PC-9 (cell line): Measurements from ENCODE around the gene ADAT2. TPM values are rescaled to one million over a fixed set of nuclear protein-coding genes. Genes with fewer than 3 reads are reported as not detected.

Experiments used
- BruUV-seq: library from RNA; stranded (reverse); fragments of 400-500 nt; replicated peaks from 2 replicates; lab custom pipeline; 2021; lab: Mats Ljungman, UMichigan
- CTCF ChIA-PET: fragments of 300-600 bp; sonication (Branson Sonifier 250); formaldehyde crosslinking; loops from one replicate; lab custom pipeline; 2022; ENCODE audit warnings: antibody characterized with exemption; lab: Charles Lee
- POLR2A ChIA-PET: fragments of 300-600 bp; sonication (Branson Sonifier 250); formaldehyde crosslinking; loops from one replicate; lab custom pipeline; 2022; ENCODE audit warnings: antibody characterized with exemption; ENCODE audit not compliant: unreplicated experiment; lab: Charles Lee
- DNase-seq, 2 experiments: peaks; one replicate each; pipeline versions ENCODE4 v3.0.0 to v3.0.0-alpha.2; 2015 to 2022; ENCODE audit warnings: mixed read lengths in 1 of 2
- H2AFZ ChIP-seq: fragments of 200-600 bp; sonication (generic); 2 replicates; pipeline ENCODE4 v1.8.1; 2017; ENCODE audit warnings: antibody characterized with exemption
- H3F3A ChIP-seq: fragments of 200-600 bp; sonication (generic); 2 replicates; pipeline ENCODE4 v1.8.1; 2017; ENCODE audit warnings: antibody characterized with exemption, mild to moderate bottlenecking, low read depth; ENCODE audit not compliant: insufficient read depth
- H3K27ac ChIP-seq: fragments of 200-600 bp; sonication (generic); 2 replicates; pipeline ENCODE4 v1.6.1; 2016; ENCODE audit warnings: mixed run types
- H3K27me3 ChIP-seq: fragments of 200-600 bp; sonication (generic); 2 replicates; pipeline ENCODE4 v1.6.1; 2016; ENCODE audit warnings: low read depth, mixed run types; ENCODE audit not compliant: insufficient read depth
- H3K36me3 ChIP-seq: fragments of 200-600 bp; sonication (generic); 2 replicates; pipeline ENCODE4 v1.6.1; 2016; ENCODE audit warnings: low read depth, mixed run types
- H3K4me1 ChIP-seq: fragments of 200-600 bp; sonication (generic); replicated peaks from 2 replicates; pipeline ENCODE4 v1.6.1; 2016; ENCODE audit warnings: mixed run types; ENCODE audit not compliant: insufficient read depth
- H3K4me2 ChIP-seq: fragments of 200-600 bp; sonication (generic); 2 replicates; pipeline ENCODE4 v1.6.1; 2017; ENCODE audit warnings: mixed run types
- H3K4me3 ChIP-seq: fragments of 200-600 bp; sonication (generic); 2 replicates; pipeline ENCODE4 v1.6.1; 2016; ENCODE audit warnings: mixed run types
- H3K79me2 ChIP-seq: fragments of 200-600 bp; sonication (generic); 2 replicates; pipeline ENCODE4 v1.6.1; 2017; ENCODE audit warnings: low read depth, mixed run types
- H3K9me2 ChIP-seq: fragments of 200-600 bp; sonication (generic); 2 replicates; pipeline ENCODE4 v1.8.1; 2017; ENCODE audit warnings: mild to moderate bottlenecking; ENCODE audit not compliant: insufficient read depth
- H3K9me3 ChIP-seq: fragments of 200-600 bp; sonication (generic); 2 replicates; pipeline ENCODE4 v1.8.1; 2016; ENCODE audit warnings: low read depth; ENCODE audit not compliant: insufficient read depth
- H4K20me1 ChIP-seq: fragments of 200-600 bp; sonication (generic); 2 replicates; pipeline ENCODE4 v1.8.1; 2017; ENCODE audit not compliant: insufficient read depth
- CTCF ChIP-seq: fragments of 200-600 bp; sonication (generic); conservative IDR thresholded peaks from 2 replicates; pipeline ENCODE4 v1.6.1; 2017; ENCODE audit warnings: mixed run types, antibody characterized with exemption, mild to moderate bottlenecking, moderate library complexity
- EZH2 ChIP-seq: fragments of 200-600 bp; sonication (generic); IDR thresholded peaks from 2 replicates; pipeline ENCODE4 v1.8.0; 2017; ENCODE audit warnings: antibody characterized with exemption, low read depth
- intact Hi-C: fragments of 100-400 bp; cut with micrococcal nuclease; formaldehyde crosslinking; loops from one replicate; pipeline ENCODE4 v1.10.0; 2022; ENCODE audit not compliant: unreplicated experiment
- total RNA-seq: library from RNA; stranded (reverse); gene quantifications from 2 replicates; pipeline ENCODE4 v1.2.3, GENCODE V29; 2021

Gene ADAT2
- total RNA-seq, 1 experiment from 2014 or later, result 5.5 TPM

- ChIA-PET CTCF (no interaction called here), POLR2A (interaction anchor here (0.6 to 1.0 kb wide), 2 partner anchors 64 to 904 kb away, joined by 8 to 10 read pairs; no protein-coding TSS in a partner anchor)
- Histone ChIP-seq H3K36me3 (no peaks in the 10 kb centered on the region), H3K4me1 (peaks cover 69% of the 10 kb centered on the region), H4K20me1 (no peaks in the 10 kb centered on the region), H3K27ac (peak overlapping the region; percentile 10; the same call in 1 of the 2 replicates), H3K27me3 (no peaks in the 10 kb centered on the region), H3K4me2 (peak overlapping the region; percentile 27; the same call in 1 of the 2 replicates), H3K79me2 (no peaks in the 10 kb centered on the region), H3K4me3 (no peak overlapping the region), H3K9me3 (no peaks in the 10 kb centered on the region; the same call in 1 of the 2 replicates), H3F3A (peaks cover 36% of the 10 kb centered on the region), H3K9me2 (no peaks in the 10 kb centered on the region), H2AFZ (no peak overlapping the region; the same call in 1 of the 2 replicates)
- no TSS peak for BruUV-seq
- TF ChIP-seq CTCF (no peak), EZH2 (no peak)
- intact Hi-C loops, result no loop called here
- DNase-seq, result peak; percentile 31 to 52
These were observed 50.0 kb downstream of the ADAT2 start for GRCh38 chr6:143400258-143401067.

- H3F3A ChIP-seq, result peaks cover 36% of the 10 kb centered on the region
- H3K36me3 ChIP-seq, result no peaks in the 10 kb centered on the region
- CTCF ChIA-PET, result no interaction called here
- POLR2A ChIA-PET, result no interaction called here
- intact Hi-C loops, result no loop called here
- no peak overlapping the region for H3K4me2 ChIP-seq
- BruUV-seq, result no TSS peak
- no peaks in the 10 kb centered on the region for H4K20me1 ChIP-seq
- no peaks in the 10 kb centered on the region for H3K27me3 ChIP-seq
- peaks cover 70% of the 10 kb centered on the region for H3K4me1 ChIP-seq
- H3K79me2 ChIP-seq, result no peaks in the 10 kb centered on the region
- TF ChIP-seq EZH2 (no peak), CTCF (no peak)
- H3K9me2 ChIP-seq, result no peaks in the 10 kb centered on the region
- H3K27ac ChIP-seq, result no peak overlapping the region
- no peaks in the 10 kb centered on the region; the same call in 1 of the 2 replicates for H3K9me3 ChIP-seq
- no peak overlapping the region for H3K4me3 ChIP-seq
- H2AFZ ChIP-seq, result no peak overlapping the region
- no peak for DNase-seq
These were observed 50.7 kb downstream of the ADAT2 start for GRCh38 chr6:143399775-143400174.

GRCh38 chr6:143399176-143399575 lies 51.3 kb downstream of the ADAT2 start:
- no peak for DNase-seq
- Histone ChIP-seq H3K9me2 (no peaks in the 10 kb centered on the region), H3K4me1 (peaks cover 70% of the 10 kb centered on the region), H3K4me3 (no peak overlapping the region), H4K20me1 (no peaks in the 10 kb centered on the region), H3K9me3 (no peaks in the 10 kb centered on the region; the same call in 1 of the 2 replicates), H3K4me2 (no peak overlapping the region), H3K79me2 (no peaks in the 10 kb centered on the region), H3K27ac (no peak overlapping the region), H3K36me3 (no peaks in the 10 kb centered on the region), H2AFZ (no peak overlapping the region), H3F3A (peaks cover 36% of the 10 kb centered on the region), H3K27me3 (no peaks in the 10 kb centered on the region)
- BruUV-seq, result no TSS peak
- POLR2A ChIA-PET, result no interaction called here
- TF ChIP-seq CTCF (no peak), EZH2 (no peak)
- intact Hi-C loops, result no loop called here
- CTCF ChIA-PET, result no interaction called here
